Esophagus squamous epithelium (tissue), 5 donors: ENCODE results near the gene NAT8L. TPM values are rescaled to one million over a fixed set of nuclear protein-coding genes. Genes with fewer than 3 reads are reported as not detected.

Experiments
- DNase-seq: peaks from one replicate; lab custom pipeline; 2025; lab: John Stamatoyannopoulos, UW
- H3K27ac ChIP-seq, 4 donors: fragments of 200-600 bp; sonication (generic); one replicate each; pipeline ENCODE4 v1.5.1; 2016 to 2019; ENCODE audit warnings: mild to moderate bottlenecking in 1 of 4
- H3K27me3 ChIP-seq, 4 donors: fragments of 200-600 bp; sonication (generic); 1 replicate in 3 of 4; 2 replicates in 1 of 4; pipeline versions ENCODE4 v1.5.1 to v1.6.0; 2017 to 2021; ENCODE audit warnings: antibody characterized with exemption in 1 of 4
- H3K36me3 ChIP-seq, 3 donors: fragments of 200-600 bp; sonication (generic); one replicate each; pipeline ENCODE4 v1.5.1; 2016 to 2019
- H3K4me1 ChIP-seq, 3 donors: fragments of 200-600 bp; sonication (generic); one replicate each; pipeline ENCODE4 v1.5.1; 2017 to 2019
- H3K4me3 ChIP-seq, 4 donors: fragments of 200-600 bp; sonication (generic); 1 replicate in 3 of 4; 2 replicates in 1 of 4; pipeline ENCODE4 v1.5.1; 2016 to 2019; ENCODE audit warnings: mild to moderate bottlenecking in 2 of 4, moderate library complexity in 1 of 4
- H3K9me3 ChIP-seq, 3 donors: fragments of 200-600 bp; sonication (generic); one replicate each; pipeline ENCODE4 v1.5.1; 2016 to 2019
- CTCF ChIP-seq, 6 experiments: fragments of 450-650 bp in 4 of 6; fragments of 200-600 bp in 2 of 6; sonication (generic) in 2 of 6; IDR thresholded peaks; one replicate each; pipeline ENCODE4 v1.5.1; 2016 to 2019; ENCODE audit warnings: antibody characterized with exemption in 6 of 6, mild to moderate bottlenecking in 4 of 6, moderate library complexity in 4 of 6
- POLR2A ChIP-seq, 4 donors: fragments of 450-650 bp; IDR thresholded peaks; one replicate each; pipeline ENCODE4 v1.6.1; 2017; ENCODE audit warnings: antibody characterized with exemption in 4 of 4, mild to moderate bottlenecking in 4 of 4, moderate library complexity in 3 of 4
- WGBS, 2 donors: methylation state at CpG; one replicate each; pipeline ENCODE4 v1.1.5; 2018; 5-methylcytosine and 5-hydroxymethylcytosine counted together
- intact Hi-C: fragments of 100-400 bp; cut with DNase I; formaldehyde crosslinking; loops from one replicate; pipeline ENCODE4 v1.15.0; 2022
- total RNA-seq, 4 donors: library from RNA; depleted of rRNA; stranded (reverse); fragments of >200 nt; gene quantifications; one replicate each; pipeline ENCODE4 v1.1.0, GENCODE V29; 2016
- donor health status: DM: yes; HTN: yes; CAD: no.

The NAT8L gene
- total RNA-seq, 4 donors from 2014 or later: under 0.01 TPM; not detected in 3

DNA sequence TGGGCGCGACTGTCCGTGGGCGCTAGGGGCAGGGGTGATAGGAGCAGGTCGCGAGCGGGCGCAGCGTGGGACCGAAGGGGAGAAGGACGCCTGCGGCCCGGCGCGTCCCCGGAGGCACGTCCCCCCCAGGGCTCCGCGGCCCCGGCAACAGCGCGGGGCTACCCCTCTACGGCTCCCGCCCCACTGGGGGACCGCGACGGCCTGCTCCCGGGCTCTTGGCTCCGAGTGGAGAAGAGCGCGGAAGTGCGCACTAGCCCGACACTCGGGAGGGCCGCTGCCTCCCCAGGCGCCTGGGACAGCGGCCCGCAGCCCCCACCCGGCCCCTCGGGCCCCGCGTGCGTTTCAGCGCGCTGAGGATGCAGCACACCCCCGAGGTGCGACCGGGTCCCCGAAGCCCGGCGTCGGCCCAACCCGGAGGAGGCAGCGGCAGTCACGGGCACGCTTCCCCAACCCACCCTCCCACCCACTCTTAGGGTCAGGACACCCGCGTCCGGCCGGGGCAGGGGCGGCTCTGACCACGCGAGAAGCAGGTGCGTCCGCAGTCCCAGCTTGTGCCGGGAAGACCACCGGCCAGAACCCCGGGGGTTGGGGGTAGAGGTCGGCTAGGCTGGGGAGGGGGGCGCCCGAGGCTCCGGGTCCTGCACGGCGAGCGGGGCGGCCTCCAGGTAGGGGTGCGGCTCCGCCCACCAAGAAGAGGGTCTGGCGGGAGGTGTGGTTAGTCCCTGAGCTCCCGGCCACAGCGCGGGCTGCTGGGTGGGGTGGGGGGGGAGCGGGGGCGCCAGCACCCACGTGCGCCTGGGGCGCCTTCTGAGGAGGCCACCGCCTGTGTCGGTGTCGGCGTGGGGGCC is 18.5 kb upstream of the NAT8L start:
- DNase-seq: no peak
- intact Hi-C loops: no loop called here
- Histone ChIP-seq H3K27me3 (peaks cover 8 to 84% (median 15%) of the 10 kb centered on the region in 4 donors), H3K9me3 (no peaks in the 10 kb centered on the region), H3K4me3 (peak overlapping the region; percentile 49 to 79 (median 64)), H3K4me1 (peaks cover 21 to 32% (median 24%) of the 10 kb centered on the region in 3 donors), H3K36me3 (no peaks in the 10 kb centered on the region), H3K27ac (no peak overlapping the region)
- 17% methylated on average over 9 of the region's 91 CpGs; no CpG with 5 or more reads in 1 of the 2 donors for WGBS, 2 donors
- no peak for TF ChIP-seq POLR2A (IDR thresholded peaks at IDR 0.05)
- TF ChIP-seq CTCF (IDR thresholded peaks at IDR 0.05): no peak

- H3K4me1 ChIP-seq: peaks cover 21 to 32% (median 24%) of the 10 kb centered on the region in 3 donors
- H3K36me3 ChIP-seq: no peaks in the 10 kb centered on the region
- peak overlapping the region in 1 of 4 donors; percentile 36 for H3K27ac ChIP-seq
- intact Hi-C loops: no loop called here
- peaks cover 8 to 83% (median 15%) of the 10 kb centered on the region in 4 donors for H3K27me3 ChIP-seq
- TF ChIP-seq CTCF (IDR thresholded peaks at IDR 0.05) (no peak), POLR2A (IDR thresholded peaks at IDR 0.05) (no peak)
- H3K4me3 ChIP-seq: peak overlapping the region; percentile 49 to 79 (median 64)
- H3K9me3 ChIP-seq: no peaks in the 10 kb centered on the region
- peak; percentile 13 for DNase-seq
- 1% methylated on average over 16 of the region's 94 CpGs; no CpG with 5 or more reads in 1 of the 2 donors for WGBS, 2 donors
Measured at GRCh38 chr4:2041239-2042130, 17.6 kb upstream of the NAT8L start.

DNA sequence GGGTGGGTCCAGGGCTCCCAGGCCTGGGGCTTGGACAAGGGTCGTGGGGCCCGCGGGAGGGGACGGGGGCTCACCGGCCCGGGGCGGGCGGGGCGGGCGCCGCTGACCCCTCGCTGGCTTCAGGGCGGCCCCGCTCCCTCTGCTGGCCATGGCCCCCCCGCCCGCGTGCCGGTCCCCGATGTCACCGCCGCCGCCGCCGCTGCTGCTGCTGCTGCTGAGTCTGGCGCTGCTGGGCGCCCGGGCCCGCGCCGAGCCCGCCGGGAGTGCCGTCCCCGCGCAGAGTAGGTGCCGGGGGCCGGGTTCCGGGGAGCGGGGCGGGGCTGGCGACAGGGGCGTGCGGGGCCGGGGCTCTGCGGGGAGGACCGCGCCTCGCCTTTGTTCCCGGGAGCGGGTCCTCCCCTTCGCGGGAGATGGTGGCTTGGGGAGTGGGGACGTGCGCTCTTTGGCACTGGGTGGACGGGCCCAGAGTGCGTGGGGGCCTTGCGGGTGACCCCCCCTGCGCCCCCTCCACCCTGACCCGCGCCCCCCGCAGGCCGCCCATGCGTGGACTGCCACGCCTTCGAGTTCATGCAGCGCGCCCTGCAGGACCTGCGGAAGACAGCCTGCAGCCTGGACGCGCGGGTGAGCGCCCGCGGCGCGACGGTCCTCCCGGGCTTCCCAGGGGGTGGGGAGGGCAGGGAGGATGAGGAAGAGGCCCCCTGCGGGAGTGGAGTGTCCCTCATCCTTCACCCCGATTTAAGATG is 16.8 kb upstream of the NAT8L start:
- H3K9me3 ChIP-seq: no peaks in the 10 kb centered on the region
- no peaks in the 10 kb centered on the region for H3K36me3 ChIP-seq
- TF ChIP-seq POLR2A (IDR thresholded peaks at IDR 0.05): no peak
- no peak for TF ChIP-seq CTCF (IDR thresholded peaks at IDR 0.05)
- no peak for DNase-seq
- H3K4me3 ChIP-seq: peak overlapping the region; percentile 49 to 79 (median 64)
- H3K27me3 ChIP-seq: peaks cover 8 to 84% (median 15%) of the 10 kb centered on the region in 4 donors
- peak overlapping the region in 1 of 4 donors; percentile 36 for H3K27ac ChIP-seq
- intact Hi-C loops: no loop called here
- peaks cover 21 to 39% (median 24%) of the 10 kb centered on the region in 3 donors for H3K4me1 ChIP-seq
- WGBS, 2 donors: no CpG with 5 or more reads among the region's 80 CpGs

GRCh38 chr4:2042947-2043395 is 16.2 kb upstream of the NAT8L start:
- Histone ChIP-seq H3K36me3 (no peaks in the 10 kb centered on the region), H3K4me1 (peaks cover 21 to 39% (median 24%) of the 10 kb centered on the region in 3 donors), H3K27me3 (peaks cover 8 to 90% (median 15%) of the 10 kb centered on the region in 4 donors), H3K4me3 (peak overlapping the region in 2 of 4 donors; percentile 76 to 79), H3K9me3 (no peaks in the 10 kb centered on the region), H3K27ac (no peak overlapping the region)
- TF ChIP-seq CTCF (IDR thresholded peaks at IDR 0.05) (no peak), POLR2A (IDR thresholded peaks at IDR 0.05) (no peak)
- WGBS, 2 donors: 89 to 93% methylated on average over 3 of the region's 8 CpGs
- intact Hi-C loops: no loop called here
- no peak for DNase-seq
